Pulmonary artery endothelial cell (primary cell): ENCODE results near the gene SULT1A4. TPM values are rescaled to one million over a fixed set of nuclear protein-coding genes. Genes with fewer than 3 reads are reported as not detected.
"Not testable (repeated sequence)": the region's sequence is repeated elsewhere in the genome, so short reads cannot be mapped to it uniquely, and the experiment has no call there.

Experiments
- DNase-seq: peaks from one replicate; pipeline ENCODE4 v3.0.0-alpha.2; 2011; ENCODE audit warnings: low read depth, low spot score
- total RNA-seq: library from RNA; depleted of rRNA; stranded (reverse); fragments of >200 nt; gene quantifications from 2 replicates; pipeline ENCODE4 v1.2.3, GENCODE V29; 2014

SULT1A4 gene
- total RNA-seq = 4.7 and 8.2 TPM in 2 replicates

GRCh38 chr16:29459706-29460646, at the start of gene SULT1A4:
Gene SULT1A4, plus strand, starts transcription at chr16:29459913. Its CDS starts 1,473 bp downstream, at chr16:29461386.
- DNase-seq = not testable (repeated sequence)

- DNase-seq = not testable (repeated sequence)
These were observed 36.1 kb upstream of the SULT1A4 start for GRCh38 chr16:29423587-29423986.

GRCh38 chr16:29425390-29425789, 34.3 kb upstream of the SULT1A4 start:
- DNase-seq = not testable (repeated sequence)

- DNase-seq = not testable (repeated sequence)
These were observed 6.0 kb upstream of the SULT1A4 start for GRCh38 chr16:29453754-29454153.

- DNase-seq = not testable (repeated sequence)
These were observed 5.4 kb upstream of the SULT1A4 start, which contains the start of the genes BOLA2 and SLX1B for GRCh38 chr16:29454269-29454668. Gene BOLA2, minus strand, starts transcription at chr16:29454351. Its CDS starts 98 bp downstream, at chr16:29454253. Gene SLX1B, plus strand, starts transcription at chr16:29454533.

- not testable (repeated sequence) for DNase-seq
These were observed 4.9 kb upstream of the SULT1A4 start for GRCh38 chr16:29454828-29455227.

- DNase-seq = not testable (repeated sequence)
These were observed 2.1 kb upstream of the SULT1A4 start for GRCh38 chr16:29457660-29458059.

GRCh38 chr16:29460647-29461030, 926 bp downstream of the SULT1A4 start:
- not testable (repeated sequence) for DNase-seq

GRCh38 chr16:29465985-29466824, 6.5 kb downstream of the SULT1A4 start:
- not testable (repeated sequence) for DNase-seq

GRCh38 chr16:29466904-29467303, 7.2 kb downstream of the SULT1A4 start:
- DNase-seq = not testable (repeated sequence)

GRCh38 chr16:29467654-29468366, 8.1 kb downstream of the SULT1A4 start:
- not testable (repeated sequence) for DNase-seq

- not testable (repeated sequence) for DNase-seq
These were observed 9.9 kb downstream of the SULT1A4 start for GRCh38 chr16:29469660-29470059.

- DNase-seq = not testable (repeated sequence)
These were observed 12.4 kb downstream of the SULT1A4 start for GRCh38 chr16:29472065-29472464.

GRCh38 chr16:29482276-29482675, 22.6 kb downstream of the SULT1A4 start:
- not testable (repeated sequence) for DNase-seq

GRCh38 chr16:29506308-29506707, 46.6 kb downstream of the SULT1A4 start, which contains the start of gene NPIPB12:
Gene NPIPB12, minus strand, starts transcription at chr16:29506408.
- DNase-seq = not testable (repeated sequence)

Other genes starting within 250 kb of the SULT1A4 start
- gene NPIPB11, start 53.2 kb upstream of the SULT1A4 start, total RNA-seq = 0.07 and 0.26 TPM in 2 replicates
- gene BOLA2, start 5.6 kb upstream of the SULT1A4 start, total RNA-seq = 40.9 and 46.9 TPM in 2 replicates
- 8.2 and 17.0 TPM in 2 replicates for gene SLX1B, start 5.4 kb upstream of the SULT1A4 start, total RNA-seq
- gene NPIPB12, start 46.5 kb downstream of the SULT1A4 start, total RNA-seq = 12.5 and 25.8 TPM in 2 replicates
- gene SPN, start 203.3 kb downstream of the SULT1A4 start, total RNA-seq = not detected in 2 replicates
- 0.04 and 0.13 TPM in 2 replicates for gene QPRT, start 219.3 kb downstream of the SULT1A4 start, total RNA-seq